Measurements from ENCODE around the gene GPSM1. TPM values are rescaled to one million over a fixed set of nuclear protein-coding genes. Genes with fewer than 3 reads are reported as not detected.
A peak's percentile ranks its signal among the peaks of the same experiment; 100 is the strongest.

The GPSM1 gene
- total and polyA plus RNA-seq, 5 donors from 2014 or later: 0.59 to 12.3 (median 1.3) TPM

DNA sequence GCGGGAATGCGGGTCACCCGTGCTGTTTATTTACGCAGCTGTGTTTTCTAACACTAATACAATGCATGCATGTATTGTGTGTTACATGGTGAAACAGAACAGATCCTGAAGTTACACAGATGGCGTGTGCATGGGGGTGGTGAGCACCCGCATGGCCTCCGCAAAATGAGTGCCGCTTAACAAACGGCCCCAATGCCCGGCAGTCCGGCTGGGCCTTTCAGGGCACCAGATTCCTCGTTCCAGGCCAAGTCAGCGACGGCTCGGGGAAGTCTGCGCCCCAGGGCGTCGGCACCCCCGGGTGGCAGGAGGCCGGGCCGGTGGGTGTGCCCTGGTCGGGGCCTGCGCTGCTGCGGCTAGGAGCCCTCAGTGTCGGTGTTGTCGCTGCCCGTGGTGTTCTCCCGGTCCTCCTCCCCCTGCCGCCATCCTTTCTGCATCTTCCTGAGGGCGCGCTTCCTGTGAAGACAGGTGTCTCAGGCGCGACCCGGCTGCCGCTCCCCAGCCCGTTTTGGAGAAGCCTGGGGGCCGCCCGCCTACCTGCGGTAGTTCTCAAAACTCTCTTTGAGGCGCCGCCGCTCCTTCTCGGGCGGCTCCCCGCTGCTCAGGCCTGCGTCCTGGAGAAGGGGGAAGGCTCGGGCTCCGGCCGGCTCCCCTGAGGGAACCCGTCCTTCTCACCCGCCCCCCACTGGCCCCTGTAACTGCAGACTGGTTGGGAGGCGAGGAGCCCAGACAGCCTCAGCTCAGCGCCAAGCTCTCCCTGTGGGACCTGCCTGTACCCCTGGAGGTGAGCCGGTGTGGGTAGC lies 36.8 kb downstream of the GPSM1 start:
- no peaks in the 10 kb centered on the region for H3K36me3 Mint-ChIP-seq
- Histone ChIP-seq H3K4me1 (ENCODE audit: control insufficient read depth, insufficient read depth, low read length, poor library complexity, severe bottlenecking) (no peaks in the 10 kb centered on the region), H3K36me3 (ENCODE audit: control insufficient read depth, insufficient read depth, low read length) (no peaks in the 10 kb centered on the region), H3K4me3 (ENCODE audit: low read depth, low read length) (no peak overlapping the region), H3K9me3 (ENCODE audit: control insufficient read depth in 2 of 2, low read length in 2 of 2) (no peaks in the 10 kb centered on the region), H3K27ac (ENCODE audit: insufficient read depth, low read length, poor library complexity, severe bottlenecking) (no peak overlapping the region), H3K27me3 (ENCODE audit: control insufficient read depth, insufficient read depth, low read length) (no peaks in the 10 kb centered on the region)
- H3K4me1 Mint-ChIP-seq: peaks cover 0 to 4% (median 0%) of the 10 kb centered on the region in 4 donors
- peak overlapping the region in 3 of 4 donors; percentile 58 to 84 (median 69) for H3K4me3 Mint-ChIP-seq
- ATAC-seq (ENCODE audit: low read depth in 2 of 2) (no peak), DNase-seq (no peak)
- H3K27me3 Mint-ChIP-seq: peaks cover 5% of the 10 kb centered on the region
- H3K9me3 Mint-ChIP-seq: no peaks in the 10 kb centered on the region
- no peak overlapping the region for H3K27ac Mint-ChIP-seq

DNA sequence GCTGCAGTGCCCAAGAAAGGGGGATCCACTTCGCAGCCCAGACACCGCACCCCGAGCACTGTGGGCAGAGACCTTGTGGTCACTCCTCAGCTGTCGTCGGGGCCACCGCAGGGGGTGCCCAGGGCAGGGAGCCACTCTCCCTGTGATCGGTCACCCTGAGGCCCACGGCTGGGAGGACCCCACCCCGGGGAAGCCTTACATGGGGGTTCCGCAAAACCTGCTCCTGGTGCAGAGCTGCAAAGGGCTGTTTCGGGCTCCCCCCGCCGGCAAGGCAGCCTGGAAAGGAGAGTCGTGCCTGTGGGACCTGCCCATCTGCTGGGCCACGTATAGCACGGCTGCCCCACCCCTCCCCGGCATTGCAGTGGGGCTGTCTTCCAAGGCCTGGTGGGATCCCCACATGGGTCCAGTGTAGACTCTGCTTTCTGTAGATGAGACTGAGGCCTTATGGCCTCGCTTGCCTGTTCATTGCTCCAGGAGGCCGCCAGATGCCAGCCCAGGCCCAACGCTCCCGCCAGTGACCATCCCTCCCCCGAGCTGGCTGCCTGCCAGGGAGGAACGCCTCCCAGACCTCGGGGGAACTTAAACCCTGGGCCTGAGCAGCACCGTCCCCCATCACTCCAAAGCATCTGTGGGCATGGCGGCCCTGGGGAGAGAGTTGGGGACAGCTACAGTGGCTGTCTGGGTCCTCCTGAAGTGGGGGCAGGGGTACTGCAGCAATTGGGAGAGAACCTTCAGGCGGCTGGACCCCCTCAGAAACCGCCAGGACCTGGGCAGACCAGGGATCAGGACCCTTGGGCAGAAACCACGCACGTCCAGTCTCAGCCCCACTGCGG lies 37.8 kb downstream of the GPSM1 start:
- no peaks in the 10 kb centered on the region for H3K27me3 ChIP-seq (ENCODE audit: control insufficient read depth, insufficient read depth, low read length)
- no peaks in the 10 kb centered on the region for H3K4me1 ChIP-seq (ENCODE audit: control insufficient read depth, insufficient read depth, low read length, poor library complexity, severe bottlenecking)
- H3K27ac ChIP-seq (ENCODE audit: insufficient read depth, low read length, poor library complexity, severe bottlenecking): no peak overlapping the region
- H3K4me3 ChIP-seq (ENCODE audit: low read depth, low read length): no peak overlapping the region
- Mint-ChIP-seq H3K4me3 (peak overlapping the region in 1 of 4 donors; percentile 38), H3K27ac (no peak overlapping the region), H3K27me3 (peaks cover 5% of the 10 kb centered on the region), H3K9me3 (no peaks in the 10 kb centered on the region), H3K4me1 (peaks cover 0 to 4% (median 0%) of the 10 kb centered on the region in 4 donors), H3K36me3 (no peaks in the 10 kb centered on the region)
- no peak for ATAC-seq (ENCODE audit: low read depth in 2 of 2)
- DNase-seq: no peak
- no peaks in the 10 kb centered on the region for H3K36me3 ChIP-seq (ENCODE audit: control insufficient read depth, insufficient read depth, low read length)
- no peaks in the 10 kb centered on the region for H3K9me3 ChIP-seq (ENCODE audit: control insufficient read depth in 2 of 2, low read length in 2 of 2)

GRCh38 chr9:136365775-136366222 lies 38.5 kb downstream of the GPSM1 start:
- Mint-ChIP-seq H3K36me3 (no peaks in the 10 kb centered on the region), H3K9me3 (no peaks in the 10 kb centered on the region), H3K4me3 (no peak overlapping the region), H3K4me1 (peaks cover 0 to 4% (median 0%) of the 10 kb centered on the region in 4 donors), H3K27ac (peak overlapping the region in 1 of 3 donors; percentile 52), H3K27me3 (peaks cover 5% of the 10 kb centered on the region)
- DNase-seq (no peak), ATAC-seq (ENCODE audit: low read depth in 2 of 2) (no peak)
- H3K27me3 ChIP-seq (ENCODE audit: control insufficient read depth, insufficient read depth, low read length): no peaks in the 10 kb centered on the region
- no peaks in the 10 kb centered on the region for H3K36me3 ChIP-seq (ENCODE audit: control insufficient read depth, insufficient read depth, low read length)
- no peaks in the 10 kb centered on the region for H3K9me3 ChIP-seq (ENCODE audit: control insufficient read depth in 2 of 2, low read length in 2 of 2)
- no peak overlapping the region for H3K4me3 ChIP-seq (ENCODE audit: low read depth, low read length)
- no peaks in the 10 kb centered on the region for H3K4me1 ChIP-seq (ENCODE audit: control insufficient read depth, insufficient read depth, low read length, poor library complexity, severe bottlenecking)
- H3K27ac ChIP-seq (ENCODE audit: insufficient read depth, low read length, poor library complexity, severe bottlenecking): no peak overlapping the region

- ATAC-seq (ENCODE audit: low read depth in 2 of 2) (no peak), DNase-seq (no peak)
- Mint-ChIP-seq H3K27me3 (peaks cover 5% of the 10 kb centered on the region), H3K4me1 (peaks cover 0 to 4% (median 0%) of the 10 kb centered on the region in 4 donors), H3K27ac (no peak overlapping the region), H3K4me3 (no peak overlapping the region), H3K36me3 (no peaks in the 10 kb centered on the region), H3K9me3 (no peaks in the 10 kb centered on the region)
- H3K9me3 ChIP-seq (ENCODE audit: control insufficient read depth in 2 of 2, low read length in 2 of 2): no peaks in the 10 kb centered on the region
- no peaks in the 10 kb centered on the region for H3K27me3 ChIP-seq (ENCODE audit: control insufficient read depth, insufficient read depth, low read length)
- H3K27ac ChIP-seq (ENCODE audit: insufficient read depth, low read length, poor library complexity, severe bottlenecking): no peak overlapping the region
- H3K4me1 ChIP-seq (ENCODE audit: control insufficient read depth, insufficient read depth, low read length, poor library complexity, severe bottlenecking): no peaks in the 10 kb centered on the region
- no peak overlapping the region for H3K4me3 ChIP-seq (ENCODE audit: low read depth, low read length)
- H3K36me3 ChIP-seq (ENCODE audit: control insufficient read depth, insufficient read depth, low read length): no peaks in the 10 kb centered on the region
Measured at GRCh38 chr9:136366826-136367225, 39.5 kb downstream of the GPSM1 start.

- DNase-seq (no peak), ATAC-seq (ENCODE audit: low read depth in 2 of 2) (no peak)
- Mint-ChIP-seq H3K4me3 (peak overlapping the region in 1 of 4 donors; percentile 43), H3K27me3 (peaks cover 5% of the 10 kb centered on the region), H3K36me3 (no peaks in the 10 kb centered on the region), H3K9me3 (no peaks in the 10 kb centered on the region), H3K27ac (no peak overlapping the region), H3K4me1 (peaks cover 0 to 3% (median 0%) of the 10 kb centered on the region in 4 donors)
- no peaks in the 10 kb centered on the region for H3K36me3 ChIP-seq (ENCODE audit: control insufficient read depth, insufficient read depth, low read length)
- no peak overlapping the region for H3K4me3 ChIP-seq (ENCODE audit: low read depth, low read length)
- H3K27ac ChIP-seq (ENCODE audit: insufficient read depth, low read length, poor library complexity, severe bottlenecking): no peak overlapping the region
- no peaks in the 10 kb centered on the region for H3K9me3 ChIP-seq (ENCODE audit: control insufficient read depth in 2 of 2, low read length in 2 of 2)
- no peaks in the 10 kb centered on the region for H3K27me3 ChIP-seq (ENCODE audit: control insufficient read depth, insufficient read depth, low read length)
- peaks cover 4% of the 10 kb centered on the region for H3K4me1 ChIP-seq (ENCODE audit: control insufficient read depth, insufficient read depth, low read length, poor library complexity, severe bottlenecking)
Measured at GRCh38 chr9:136367296-136368145, 40.2 kb downstream of the GPSM1 start.

GRCh38 chr9:136368190-136368589 lies 40.9 kb downstream of the GPSM1 start:
- ATAC-seq (ENCODE audit: low read depth in 2 of 2) (no peak), DNase-seq (no peak)
- Histone ChIP-seq H3K4me1 (ENCODE audit: control insufficient read depth, insufficient read depth, low read length, poor library complexity, severe bottlenecking) (peaks cover 8% of the 10 kb centered on the region), H3K27me3 (ENCODE audit: control insufficient read depth, insufficient read depth, low read length) (no peaks in the 10 kb centered on the region), H3K27ac (ENCODE audit: insufficient read depth, low read length, poor library complexity, severe bottlenecking) (no peak overlapping the region), H3K36me3 (ENCODE audit: control insufficient read depth, insufficient read depth, low read length) (no peaks in the 10 kb centered on the region), H3K9me3 (ENCODE audit: control insufficient read depth in 2 of 2, low read length in 2 of 2) (no peaks in the 10 kb centered on the region), H3K4me3 (ENCODE audit: low read depth, low read length) (no peak overlapping the region)
- Mint-ChIP-seq H3K4me3 (peak overlapping the region in 1 of 4 donors; percentile 15), H3K27me3 (peaks cover 5% of the 10 kb centered on the region), H3K9me3 (no peaks in the 10 kb centered on the region), H3K4me1 (no peaks in the 10 kb centered on the region), H3K27ac (no peak overlapping the region), H3K36me3 (no peaks in the 10 kb centered on the region)

DNA sequence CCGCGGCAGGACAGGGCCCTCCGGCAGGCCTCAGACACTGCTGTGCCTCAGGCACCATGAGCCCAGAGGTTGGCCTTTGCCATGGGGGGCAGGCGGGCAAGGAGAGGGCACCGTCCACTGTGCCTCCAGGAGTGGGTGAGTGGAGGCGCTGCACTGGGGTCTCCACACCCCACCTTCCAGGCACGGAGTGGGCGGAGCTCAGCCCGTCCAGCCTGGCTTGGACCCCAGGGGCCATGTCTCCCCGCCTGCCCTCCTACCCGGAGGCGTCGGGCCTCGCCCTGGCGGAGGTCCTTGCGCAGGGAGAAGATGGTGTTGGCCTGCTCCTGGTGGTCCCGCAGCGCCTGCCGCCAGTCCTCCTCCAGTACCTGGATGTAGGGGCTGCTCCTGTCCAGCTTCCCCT lies 42.7 kb downstream of the GPSM1 start:
- Mint-ChIP-seq H3K36me3 (no peaks in the 10 kb centered on the region), H3K4me3 (peak overlapping the region in 1 of 4 donors; percentile 35), H3K9me3 (no peaks in the 10 kb centered on the region), H3K27me3 (peaks cover 5% of the 10 kb centered on the region), H3K27ac (no peak overlapping the region), H3K4me1 (no peaks in the 10 kb centered on the region)
- no peaks in the 10 kb centered on the region for H3K36me3 ChIP-seq (ENCODE audit: control insufficient read depth, insufficient read depth, low read length)
- no peak for ATAC-seq (ENCODE audit: low read depth in 2 of 2)
- H3K4me1 ChIP-seq (ENCODE audit: control insufficient read depth, insufficient read depth, low read length, poor library complexity, severe bottlenecking): peaks cover 8% of the 10 kb centered on the region
- no peak overlapping the region for H3K27ac ChIP-seq (ENCODE audit: insufficient read depth, low read length, poor library complexity, severe bottlenecking)
- no peak for DNase-seq
- no peaks in the 10 kb centered on the region for H3K27me3 ChIP-seq (ENCODE audit: control insufficient read depth, insufficient read depth, low read length)
- no peak overlapping the region for H3K4me3 ChIP-seq (ENCODE audit: low read depth, low read length)
- H3K9me3 ChIP-seq (ENCODE audit: control insufficient read depth in 2 of 2, low read length in 2 of 2): no peaks in the 10 kb centered on the region
